GM21619 (cell line): ENCODE results near the gene FOXA1.

Source experiments
- ATAC-seq: cut with Tn5 transposase; IDR thresholded peaks from one replicate; pipeline ENCODE4 v1.9.1; 2021; ENCODE audit not compliant: unreplicated experiment

FOXA1 gene

DNA sequence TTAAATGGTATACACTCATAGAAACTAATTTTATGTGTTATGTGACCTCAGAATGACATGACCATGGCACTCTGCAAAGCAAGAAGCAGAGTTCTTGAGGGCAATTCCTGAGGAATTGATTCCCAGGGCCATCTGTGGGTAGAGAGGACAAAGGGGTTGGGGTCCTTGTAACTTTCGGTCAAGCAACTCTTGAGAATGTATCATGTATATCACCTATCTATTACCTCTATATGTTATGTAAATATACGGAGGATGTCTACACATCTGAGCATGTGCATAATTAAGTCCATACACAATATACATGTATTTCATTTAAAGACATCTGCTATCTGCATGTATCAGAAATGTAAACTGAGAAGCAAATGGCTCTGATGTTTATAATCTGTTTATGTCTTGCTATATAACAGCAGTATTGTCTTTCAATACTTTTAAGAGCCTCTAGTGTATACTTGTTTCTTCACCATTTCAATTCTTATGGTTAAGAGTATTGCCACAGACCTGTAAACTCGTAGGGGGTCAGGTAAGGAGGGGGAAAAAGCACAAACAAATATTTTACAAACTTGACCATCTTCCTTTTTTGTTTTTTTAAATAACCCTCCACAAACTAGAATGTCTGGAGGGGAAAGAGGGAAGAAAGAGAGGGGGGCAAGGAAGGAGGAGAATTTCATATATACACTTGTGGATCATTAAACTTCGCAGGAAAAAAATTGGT is 4.5 kb downstream of the FOXA1 start:
- no peak for ATAC-seq

DNA sequence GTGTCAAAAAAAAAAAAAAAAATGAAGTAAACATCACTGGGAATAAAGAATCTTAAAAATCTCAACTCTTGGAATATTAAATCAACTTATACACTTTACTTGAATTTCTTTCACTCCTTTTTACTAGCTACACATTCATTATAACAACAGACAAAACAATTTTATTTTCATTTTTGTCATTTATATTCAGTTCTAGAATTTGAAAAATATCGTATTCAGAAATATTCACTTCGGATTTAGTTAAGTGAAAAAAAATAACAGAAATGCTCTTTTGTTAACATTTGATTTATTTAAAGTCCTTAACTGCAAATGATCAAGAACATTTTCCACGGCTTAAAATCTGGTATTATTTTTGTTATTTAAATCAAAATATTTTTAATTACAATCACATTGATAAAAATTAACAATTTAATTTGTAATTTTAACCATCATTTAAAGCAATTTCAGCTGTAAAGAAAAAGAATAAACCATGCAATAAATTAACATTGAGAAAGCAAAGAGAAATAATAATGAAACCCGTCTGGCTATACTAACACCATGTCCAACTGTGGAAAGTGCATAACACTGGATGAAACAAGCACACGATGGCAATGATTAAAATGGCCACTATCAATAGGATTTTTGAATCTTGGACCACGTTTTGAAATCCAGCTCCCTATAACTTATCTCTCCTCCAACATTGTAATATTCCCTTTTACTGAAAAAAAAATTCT is 5.2 kb downstream of the FOXA1 start:
- ATAC-seq = no peak

DNA sequence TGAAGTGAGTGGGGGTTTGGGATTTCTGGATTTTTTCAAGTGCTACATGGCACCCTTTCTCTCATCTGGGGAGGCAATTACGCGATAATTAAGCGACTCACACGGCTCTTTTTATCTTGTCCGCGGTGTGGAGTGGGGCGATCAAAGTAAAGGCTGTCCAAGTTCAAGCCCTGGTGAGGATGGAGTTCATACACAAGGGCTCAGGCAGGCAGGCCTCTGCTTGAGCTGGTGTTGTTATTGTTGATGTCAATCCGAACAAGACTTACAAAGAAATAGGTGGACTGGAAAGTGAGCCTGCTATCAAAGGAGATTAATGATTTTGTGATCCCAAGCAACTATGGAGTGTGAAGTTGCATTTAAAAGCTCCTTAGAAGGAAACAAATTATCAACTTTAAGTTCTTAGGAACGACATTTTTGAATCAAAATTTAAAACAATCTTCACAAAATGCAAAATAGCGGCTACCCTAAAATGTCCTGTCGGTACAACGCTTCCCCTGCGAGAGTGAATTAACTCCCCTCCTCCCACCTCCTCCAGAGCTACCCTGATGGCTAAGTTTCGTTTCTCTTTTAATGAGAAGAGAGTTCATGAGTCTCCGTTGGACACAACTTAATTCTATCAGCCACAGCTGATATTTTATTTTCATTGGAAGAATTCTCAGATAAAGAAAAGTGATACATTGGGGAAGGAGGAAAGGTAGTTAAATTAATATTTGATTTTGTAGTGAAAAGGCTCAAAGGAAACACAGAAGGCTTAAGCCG is 5.9 kb downstream of the FOXA1 start:
- ATAC-seq = no peak

DNA sequence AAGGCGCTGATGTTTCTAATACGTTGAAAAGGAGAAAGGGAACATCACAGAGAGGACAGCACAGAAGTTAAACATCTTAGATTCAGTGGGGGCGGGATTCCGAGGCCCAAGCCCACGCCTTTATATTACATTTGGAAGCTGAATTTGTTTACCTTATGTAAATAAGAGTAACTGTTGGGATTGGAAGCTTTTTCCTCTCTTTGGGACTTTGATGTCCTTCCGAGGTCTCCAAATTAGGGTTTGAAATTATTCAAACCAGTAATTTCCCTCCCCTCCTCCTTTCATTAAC is 6.4 kb downstream of the FOXA1 start:
- ATAC-seq = no peak

DNA sequence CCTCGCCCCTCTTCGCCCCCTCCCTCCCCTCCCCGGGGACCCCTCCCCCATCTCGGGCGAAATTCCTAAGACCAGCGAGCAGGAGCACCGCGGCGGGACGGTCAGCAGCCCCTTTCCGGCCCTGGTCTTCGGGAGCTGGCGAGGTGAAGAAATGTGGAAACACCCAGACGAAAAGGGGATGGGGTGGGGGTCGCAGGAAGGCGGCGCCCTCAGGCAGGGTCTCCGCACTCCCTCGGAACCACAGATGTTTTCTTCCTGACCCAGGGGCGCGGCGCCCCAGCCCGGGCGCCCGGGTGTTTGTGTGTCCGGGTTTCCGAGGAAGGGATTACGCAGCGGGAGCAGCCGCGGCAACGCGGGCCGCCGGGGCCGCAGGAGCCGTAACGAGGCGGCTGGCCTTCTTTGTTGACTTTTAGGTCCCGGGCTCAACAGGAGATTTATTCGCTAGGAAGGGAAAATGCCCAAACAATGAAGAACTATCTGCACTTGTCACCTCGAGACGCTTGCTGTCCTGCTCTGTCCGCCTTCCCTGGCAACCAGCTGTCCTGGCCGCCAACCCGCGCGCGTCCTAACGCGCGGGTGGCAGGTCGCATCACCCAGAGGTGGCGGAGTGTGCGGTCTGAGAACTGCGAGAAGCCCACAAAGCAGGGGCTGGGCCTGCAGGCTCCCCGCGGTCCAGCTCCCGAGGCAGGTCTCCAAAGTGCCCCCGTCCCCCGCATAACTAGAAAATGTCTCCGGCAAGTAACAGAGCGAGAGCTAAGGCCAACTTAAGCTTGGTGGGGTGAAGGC is 7.0 kb downstream of the FOXA1 start:
- no peak for ATAC-seq

DNA sequence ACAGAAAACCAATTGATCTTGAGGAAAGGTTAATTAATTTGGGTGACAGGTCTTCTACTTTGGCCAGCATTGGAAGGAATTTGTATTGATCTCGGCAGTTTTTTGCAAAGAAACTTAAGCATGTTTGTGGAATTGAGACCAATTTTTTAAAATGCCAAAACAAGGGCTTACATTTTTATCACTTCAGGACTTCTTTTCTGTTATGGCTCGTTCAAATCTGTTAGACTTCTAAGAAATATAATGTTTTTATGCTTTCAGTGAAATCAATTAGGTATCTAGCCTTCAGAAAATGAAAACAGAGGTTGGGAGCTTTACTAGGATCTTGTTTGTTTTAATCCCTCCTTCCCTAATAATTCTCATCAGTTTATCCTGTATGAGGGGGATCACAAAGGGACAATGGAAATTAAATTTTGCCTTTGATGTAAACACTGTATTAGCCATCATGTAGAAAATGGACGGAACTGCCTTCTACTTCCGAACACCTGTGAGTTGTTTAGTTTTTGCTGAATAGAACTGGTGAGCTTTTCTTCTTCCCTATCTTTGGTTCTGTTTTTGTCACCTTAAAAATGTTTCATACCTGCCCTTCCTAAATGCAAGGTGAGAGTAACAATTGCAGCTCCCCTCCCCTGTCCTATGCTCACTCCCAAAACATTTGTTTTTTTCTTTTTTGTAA is 7.8 kb downstream of the FOXA1 start:
- ATAC-seq = no peak

DNA sequence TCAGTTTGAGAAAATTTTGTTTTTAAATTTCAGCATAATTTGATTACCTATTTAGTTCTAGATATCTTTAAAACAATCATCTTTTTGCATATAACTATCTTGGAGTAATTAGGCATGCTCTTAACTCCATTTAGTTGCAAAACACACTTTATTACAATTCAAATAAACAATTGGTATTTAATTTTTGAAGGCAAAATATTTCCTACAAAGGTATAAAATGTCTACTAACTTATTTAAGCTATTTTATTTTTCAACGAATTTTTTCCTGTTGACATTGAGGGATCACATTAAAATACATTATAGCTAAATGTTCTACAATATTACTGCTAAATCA is 8.3 kb downstream of the FOXA1 start:
- ATAC-seq = no peak

DNA sequence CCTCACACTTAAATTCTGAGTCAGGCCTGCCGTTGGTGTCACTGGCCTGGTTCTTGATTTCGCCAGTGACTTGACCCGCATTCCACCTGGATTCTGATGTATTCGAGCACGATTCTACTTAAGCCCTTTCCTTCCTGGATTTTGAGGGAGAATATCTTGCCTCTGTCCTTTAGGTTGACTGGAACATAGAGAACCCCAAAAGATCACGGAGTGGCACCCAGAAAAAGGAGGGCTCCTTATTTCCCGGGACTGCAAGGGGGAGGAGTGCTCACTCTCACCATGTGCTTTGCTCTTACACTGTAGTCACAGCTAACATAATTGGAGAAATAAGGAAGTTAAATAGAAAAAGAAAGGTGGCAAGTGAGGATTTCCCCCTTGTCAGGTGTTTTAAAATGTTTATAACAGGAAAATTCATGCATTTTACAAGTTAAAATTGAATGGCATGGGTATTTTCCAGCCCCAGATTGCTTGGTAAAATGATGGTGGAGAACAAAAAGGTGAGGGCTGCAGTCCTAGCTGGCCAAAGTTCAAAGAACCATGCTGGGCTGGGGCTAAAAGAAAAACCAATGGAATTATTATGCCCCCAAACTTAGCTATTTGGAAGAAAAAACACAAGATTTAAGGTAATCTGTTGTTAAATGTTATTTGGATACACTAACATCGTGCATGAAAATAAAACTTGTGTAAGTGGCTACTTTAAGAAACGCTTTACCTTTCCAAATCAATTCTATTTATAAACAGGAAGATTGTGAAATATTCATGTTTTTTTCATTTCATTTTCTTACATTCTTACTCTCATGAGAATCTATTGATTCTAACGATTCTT is 8.9 kb downstream of the FOXA1 start:
- ATAC-seq = no peak

DNA sequence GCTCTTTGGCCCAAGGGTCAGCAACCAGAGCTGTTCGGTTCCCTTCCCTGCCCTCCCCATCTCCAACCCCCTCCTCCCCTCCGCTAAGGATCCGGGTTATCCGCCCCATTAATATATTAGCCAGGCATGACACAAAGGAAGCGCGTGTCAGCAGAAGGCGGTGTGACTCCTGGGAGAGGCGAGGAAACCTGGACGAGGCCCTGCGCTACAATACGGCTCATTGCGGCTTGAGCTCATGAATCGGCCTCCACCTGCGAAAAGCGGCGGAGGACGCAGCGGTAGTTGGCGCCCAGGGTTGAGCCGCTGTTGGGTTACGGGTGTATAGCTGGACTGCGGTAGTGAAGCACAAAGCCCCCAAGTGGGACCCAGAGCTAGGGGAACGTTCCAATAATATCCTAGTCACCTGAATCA is 9.9 kb downstream of the FOXA1 start:
- ATAC-seq = no peak

DNA sequence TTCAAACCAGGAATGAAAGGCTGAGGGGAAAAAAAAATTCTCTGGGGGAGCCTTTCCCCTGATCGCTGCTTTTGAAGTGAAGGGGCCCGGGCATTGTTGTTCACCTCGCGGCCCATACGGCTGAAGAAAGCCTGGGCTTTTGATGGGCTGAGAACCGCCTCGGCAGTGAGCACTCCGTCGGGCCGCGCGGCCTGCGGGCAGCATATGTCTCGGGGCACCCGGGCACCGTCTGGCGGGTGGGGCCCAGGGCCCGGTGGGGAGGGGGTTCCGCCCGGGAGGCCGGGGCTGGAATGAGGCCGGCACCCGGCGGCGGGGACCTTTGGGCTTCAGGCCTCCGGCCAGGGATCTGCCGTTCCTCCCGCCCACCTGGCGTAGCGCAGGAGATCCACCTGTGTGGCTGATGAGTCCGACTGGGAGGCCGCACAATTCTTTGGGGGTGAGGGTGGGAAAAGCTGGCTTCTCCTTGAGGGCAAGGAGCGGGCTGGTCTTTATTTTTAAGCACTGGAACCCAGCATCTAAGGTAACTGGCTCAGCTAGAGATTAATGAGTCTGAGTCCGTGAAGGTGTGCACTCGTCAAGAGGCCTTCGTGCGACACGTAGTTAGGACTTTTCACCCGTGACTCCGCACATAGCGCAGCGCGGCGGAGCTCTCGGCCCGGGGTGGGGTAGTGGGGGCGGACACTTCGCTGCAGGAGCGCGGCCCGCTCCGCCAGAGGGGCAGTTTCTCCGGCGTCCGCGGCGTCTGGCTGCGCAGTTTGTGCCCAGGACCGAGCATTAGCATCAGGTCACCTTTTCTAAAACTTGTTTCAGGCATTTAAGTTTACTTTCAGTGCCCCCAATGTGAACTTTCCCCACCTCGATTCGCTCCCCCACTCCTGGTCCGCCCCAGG is 10.6 kb downstream of the FOXA1 start:
- no peak for ATAC-seq

DNA sequence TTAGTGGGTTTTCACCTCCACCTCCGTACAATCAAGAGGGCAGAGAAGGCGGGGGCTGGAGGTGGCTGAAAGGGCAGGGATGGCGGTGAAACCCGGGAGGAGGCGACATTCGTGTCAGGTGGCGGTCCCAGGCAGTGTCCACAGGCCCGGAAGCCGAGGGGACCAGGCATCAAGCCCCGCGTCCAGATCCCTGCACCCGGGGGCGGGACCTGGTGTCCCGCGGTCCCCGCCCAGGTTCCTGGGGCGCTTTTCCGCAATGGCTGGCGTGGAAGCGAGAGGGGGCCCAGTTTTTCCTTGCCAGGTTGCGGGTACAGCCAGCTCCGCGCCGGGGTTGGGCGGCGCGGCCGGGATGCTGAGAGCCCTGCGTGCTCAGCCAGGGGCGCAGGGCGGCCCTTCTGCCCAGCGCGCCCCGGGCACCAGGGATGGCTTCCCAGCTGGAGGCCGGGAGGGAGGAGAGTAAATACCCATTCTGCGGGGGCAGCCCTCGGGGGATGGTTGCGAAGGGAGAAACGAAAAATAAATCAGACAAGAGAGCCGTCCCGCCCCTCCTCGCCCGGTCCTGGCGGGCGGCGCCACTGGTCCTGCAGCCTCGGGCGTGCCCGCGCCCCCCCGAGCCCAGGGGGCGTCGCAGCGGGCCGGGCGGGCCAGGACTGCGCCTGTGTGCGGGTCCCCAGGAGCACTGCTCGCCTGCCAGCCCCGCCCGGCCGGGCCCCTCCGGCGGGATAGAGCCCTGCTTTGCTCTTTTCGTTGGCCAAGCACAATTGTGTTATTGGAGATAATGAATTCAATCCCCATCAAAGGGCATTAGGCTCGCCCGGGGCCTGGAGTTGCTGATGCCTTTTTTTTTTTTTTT is 11.5 kb downstream of the FOXA1 start:
- ATAC-seq = no peak

DNA sequence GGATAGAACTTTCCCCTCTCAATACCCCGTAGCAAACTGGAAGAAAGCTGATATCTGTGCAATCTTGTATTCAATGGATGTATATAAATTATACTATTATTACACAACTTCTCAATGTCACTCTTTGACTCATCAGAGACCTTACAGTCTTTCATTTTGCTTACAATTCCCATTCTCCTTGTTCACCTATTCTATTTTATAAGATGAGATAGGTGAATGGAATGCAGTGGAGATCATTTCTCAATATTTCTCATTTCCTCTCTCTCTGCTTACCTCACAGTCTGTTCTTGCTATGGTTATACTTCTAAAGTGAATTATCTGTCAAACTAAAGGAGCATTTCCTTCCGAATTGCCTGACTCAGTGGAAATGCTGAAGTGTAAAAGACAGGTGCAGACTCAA is 14.9 kb downstream of the FOXA1 start:
- ATAC-seq = no peak

DNA sequence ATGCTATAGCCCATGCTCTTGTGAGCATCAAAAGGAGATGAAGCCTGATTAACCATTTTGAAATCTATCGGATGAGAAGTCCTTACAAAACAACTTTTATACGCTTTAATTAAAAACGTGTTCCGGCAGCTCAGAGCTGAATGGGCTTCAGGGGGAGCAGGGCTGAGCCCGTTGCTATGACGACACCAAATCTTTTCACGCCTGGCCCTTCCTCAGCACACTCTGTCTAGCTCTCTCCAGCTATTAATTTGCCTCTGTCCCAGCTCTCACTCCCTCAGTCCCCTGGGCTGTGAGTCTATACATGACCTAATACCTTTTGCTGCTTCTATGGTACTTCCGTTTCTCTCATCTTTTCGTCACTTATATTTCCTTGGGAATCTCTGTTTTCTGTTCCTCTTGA is 15.8 kb downstream of the FOXA1 start:
- ATAC-seq = no peak

DNA sequence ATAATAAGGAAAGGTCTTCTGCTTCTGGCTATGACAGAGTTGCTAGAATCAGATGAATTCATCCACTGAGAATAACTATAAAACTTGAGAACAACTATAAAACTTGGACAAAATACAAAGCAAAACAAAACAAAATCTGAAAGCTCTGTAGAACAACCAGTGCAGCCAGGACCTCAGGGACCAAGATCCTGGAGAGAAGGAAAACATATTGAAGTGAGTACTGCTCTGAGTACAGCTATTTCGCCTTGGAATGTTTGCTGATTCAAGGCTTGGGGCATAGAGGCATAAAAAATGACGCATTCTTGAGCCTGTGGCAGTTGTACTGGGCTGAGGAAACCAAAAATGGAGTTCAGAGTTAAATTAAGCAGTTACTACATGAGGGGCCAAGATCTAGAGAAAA is 21.7 kb downstream of the FOXA1 start:
- ATAC-seq = no peak

DNA sequence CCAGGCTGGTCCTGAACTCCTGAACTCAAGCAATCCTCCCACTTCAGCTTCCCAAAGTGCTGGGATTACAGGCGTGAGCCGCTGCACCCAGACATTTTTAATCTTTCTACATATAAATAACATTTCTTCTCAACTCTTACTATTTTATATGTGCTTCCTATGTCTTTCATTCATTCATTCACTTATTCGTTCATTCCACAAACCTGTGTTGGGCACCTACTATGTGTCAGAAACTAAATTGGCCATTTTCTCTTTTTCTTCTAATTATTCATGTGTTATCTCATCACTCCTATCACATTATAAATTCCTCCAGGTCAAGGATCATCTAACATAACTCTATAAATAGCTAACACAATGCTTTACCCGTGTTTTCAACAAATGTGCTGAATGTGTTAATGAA is 23.7 kb downstream of the FOXA1 start:
- ATAC-seq = no peak

DNA sequence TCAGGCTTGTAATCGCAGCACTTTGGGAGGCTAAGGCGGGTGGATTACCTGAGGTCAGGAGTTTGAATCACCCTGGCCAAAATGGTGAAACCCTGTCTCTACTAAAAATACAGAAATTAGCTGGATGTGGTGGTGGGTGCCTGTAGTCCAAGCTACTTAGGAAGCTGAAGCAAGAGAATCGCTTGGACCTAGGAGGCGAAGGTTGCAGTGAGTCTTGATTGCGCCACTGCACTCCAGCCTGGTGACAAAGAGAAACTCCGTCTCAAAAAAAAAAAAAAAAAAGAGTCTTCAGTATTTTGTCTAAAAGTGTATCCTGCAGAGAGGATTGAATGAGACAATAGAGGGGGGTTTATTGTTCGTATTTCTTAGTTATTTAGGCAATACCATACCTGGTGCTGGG is 25.3 kb downstream of the FOXA1 start:
- ATAC-seq = no peak

DNA sequence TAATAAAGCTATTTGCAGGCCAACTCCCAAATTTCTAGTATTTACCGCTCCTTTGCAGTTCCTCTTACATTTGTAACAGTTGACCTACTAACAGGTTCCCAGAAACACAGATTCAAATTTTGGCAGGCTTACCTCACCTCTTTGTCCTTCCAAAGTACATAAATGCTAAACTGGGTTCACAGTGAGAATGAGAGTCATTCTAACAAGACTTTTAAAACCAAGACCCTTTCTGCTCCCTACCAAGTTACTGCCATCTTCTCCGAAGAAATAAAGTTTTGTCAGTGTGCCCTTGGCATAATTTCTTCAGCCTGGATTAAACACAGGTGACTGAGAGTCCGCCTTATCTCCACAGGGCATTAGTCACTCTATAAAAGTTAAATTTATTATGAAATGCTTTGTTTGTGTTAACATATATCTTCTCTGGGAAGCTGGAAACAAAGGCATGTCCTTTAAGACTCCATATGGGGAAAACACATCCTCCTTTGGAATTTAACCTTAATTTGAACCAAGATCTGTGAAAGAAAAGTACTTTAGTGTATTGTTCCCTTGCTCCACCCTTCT is 28.2 kb downstream of the FOXA1 start:
- ATAC-seq = no peak

DNA sequence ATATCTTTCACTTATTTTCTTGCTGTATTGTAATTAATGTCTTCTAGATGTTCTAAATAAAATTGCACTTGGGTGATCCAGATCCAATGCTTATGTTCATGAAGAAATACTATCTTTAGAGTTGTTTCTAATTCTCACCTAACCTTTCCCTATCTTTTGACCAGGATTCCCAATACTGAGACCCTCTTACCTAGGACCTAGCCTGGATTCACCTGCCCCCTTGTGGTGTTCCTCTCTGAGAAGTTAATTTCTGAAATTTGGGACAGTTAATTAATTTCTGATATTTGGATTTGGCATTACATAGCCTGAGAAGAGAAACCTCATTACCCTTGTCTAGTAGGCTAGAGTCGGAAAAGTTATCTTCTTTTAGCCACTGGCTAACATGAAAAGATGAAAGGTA is 29.5 kb downstream of the FOXA1 start:
- ATAC-seq = no peak
